Measurements from ENCODE around the gene ZNF688. TPM values are rescaled to one million over a fixed set of nuclear protein-coding genes. Genes with fewer than 3 reads are reported as not detected.
A peak's percentile ranks its signal among the peaks of the same experiment; 100 is the strongest.

ZNF688 gene
- total and polyA plus RNA-seq, 8 donors = 7.6 to 26.4 (median 10.4) TPM

DNA sequence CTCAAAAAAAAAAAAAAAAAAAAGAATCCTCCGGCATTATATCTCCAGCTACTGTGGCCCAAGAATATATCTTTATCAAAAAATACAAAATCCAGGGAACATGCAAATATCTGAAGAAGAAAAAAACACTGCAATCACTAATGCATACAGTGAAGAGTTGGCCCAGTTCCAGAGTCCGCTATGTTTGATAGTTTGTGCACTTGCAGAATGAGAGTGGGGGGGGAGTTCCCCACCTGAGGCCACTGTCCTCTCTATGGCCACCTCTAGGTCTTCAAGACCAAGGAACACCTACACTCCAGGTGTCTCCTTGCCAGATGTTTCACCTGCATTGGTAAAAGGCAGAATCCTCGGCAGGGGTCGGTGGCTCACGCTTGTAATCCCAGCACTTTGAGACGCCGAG, 9.9 kb upstream of the ZNF688 start:
- 77 to 84% methylated on average over 7 of the region's 7 CpGs for WGBS, 2 donors
- DNase-seq = no peak

DNA sequence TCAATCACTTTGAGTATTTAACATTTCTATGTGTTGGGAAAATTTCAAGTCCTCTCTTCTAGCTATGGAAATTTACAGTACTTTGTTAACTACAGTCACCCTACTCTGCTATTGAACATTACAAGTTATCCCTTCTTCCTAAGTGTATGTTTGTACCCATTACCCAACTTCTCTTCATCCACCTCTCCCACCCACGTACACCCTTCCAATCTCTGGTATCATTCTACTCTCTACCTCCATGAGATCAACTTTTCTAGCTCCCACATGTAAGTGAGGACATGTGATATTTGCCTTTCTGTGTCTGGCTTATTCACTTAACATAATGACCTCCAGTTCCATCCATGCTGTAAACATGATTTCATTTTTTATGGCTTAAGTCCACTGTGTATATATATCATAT, 3.2 kb upstream of the ZNF688 start:
- ATAC-seq = no peak
- TF ChIP-seq, protein P1, sequence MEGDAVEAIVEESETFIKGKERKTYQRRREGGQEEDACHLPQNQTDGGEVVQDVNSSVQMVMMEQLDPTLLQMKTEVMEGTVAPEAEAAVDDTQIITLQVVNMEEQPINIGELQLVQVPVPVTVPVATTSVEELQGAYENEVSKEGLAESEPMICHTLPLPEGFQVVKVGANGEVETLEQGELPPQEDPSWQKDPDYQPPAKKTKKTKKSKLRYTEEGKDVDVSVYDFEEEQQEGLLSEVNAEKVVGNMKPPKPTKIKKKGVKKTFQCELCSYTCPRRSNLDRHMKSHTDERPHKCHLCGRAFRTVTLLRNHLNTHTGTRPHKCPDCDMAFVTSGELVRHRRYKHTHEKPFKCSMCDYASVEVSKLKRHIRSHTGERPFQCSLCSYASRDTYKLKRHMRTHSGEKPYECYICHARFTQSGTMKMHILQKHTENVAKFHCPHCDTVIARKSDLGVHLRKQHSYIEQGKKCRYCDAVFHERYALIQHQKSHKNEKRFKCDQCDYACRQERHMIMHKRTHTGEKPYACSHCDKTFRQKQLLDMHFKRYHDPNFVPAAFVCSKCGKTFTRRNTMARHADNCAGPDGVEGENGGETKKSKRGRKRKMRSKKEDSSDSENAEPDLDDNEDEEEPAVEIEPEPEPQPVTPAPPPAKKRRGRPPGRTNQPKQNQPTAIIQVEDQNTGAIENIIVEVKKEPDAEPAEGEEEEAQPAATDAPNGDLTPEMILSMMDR (IDR thresholded peaks at IDR 0.05) = no peak
- FAIRE-seq = no peak
- WGBS, 2 donors = 38 to 49% methylated on average over 1 of the region's 1 CpG
- no peak overlapping the region for H3K27ac ChIP-seq
- no peaks in the 10 kb centered on the region for H3K9me3 ChIP-seq
- intact Hi-C loops (cut with DNase I) = no loop called here
- no peaks in the 10 kb centered on the region for H3K36me3 ChIP-seq
- H3K4me1 ChIP-seq = peaks cover 0 to 12% (median 11%) of the 10 kb centered on the region in 3 donors
- no peak for DNase-seq
- H3K27me3 ChIP-seq = no peaks in the 10 kb centered on the region
- H3K4me3 ChIP-seq = no peak overlapping the region

More for the DNA sequence above, 9.9 kb upstream of the ZNF688 start:
- no peak for FAIRE-seq
- intact Hi-C loops (cut with DNase I) = no loop called here
- TF ChIP-seq, protein P1 (IDR thresholded peaks at IDR 0.05) = no peak
- peaks cover 0 to 8% (median 0%) of the 10 kb centered on the region in 3 donors for H3K36me3 ChIP-seq
- no peaks in the 10 kb centered on the region for H3K9me3 ChIP-seq
- H3K27ac ChIP-seq = no peak overlapping the region
- no peaks in the 10 kb centered on the region for H3K27me3 ChIP-seq
- no peak for ATAC-seq
- H3K4me3 ChIP-seq = no peak overlapping the region
- peaks cover 0 to 4% (median 0%) of the 10 kb centered on the region in 3 donors for H3K4me1 ChIP-seq

DNA sequence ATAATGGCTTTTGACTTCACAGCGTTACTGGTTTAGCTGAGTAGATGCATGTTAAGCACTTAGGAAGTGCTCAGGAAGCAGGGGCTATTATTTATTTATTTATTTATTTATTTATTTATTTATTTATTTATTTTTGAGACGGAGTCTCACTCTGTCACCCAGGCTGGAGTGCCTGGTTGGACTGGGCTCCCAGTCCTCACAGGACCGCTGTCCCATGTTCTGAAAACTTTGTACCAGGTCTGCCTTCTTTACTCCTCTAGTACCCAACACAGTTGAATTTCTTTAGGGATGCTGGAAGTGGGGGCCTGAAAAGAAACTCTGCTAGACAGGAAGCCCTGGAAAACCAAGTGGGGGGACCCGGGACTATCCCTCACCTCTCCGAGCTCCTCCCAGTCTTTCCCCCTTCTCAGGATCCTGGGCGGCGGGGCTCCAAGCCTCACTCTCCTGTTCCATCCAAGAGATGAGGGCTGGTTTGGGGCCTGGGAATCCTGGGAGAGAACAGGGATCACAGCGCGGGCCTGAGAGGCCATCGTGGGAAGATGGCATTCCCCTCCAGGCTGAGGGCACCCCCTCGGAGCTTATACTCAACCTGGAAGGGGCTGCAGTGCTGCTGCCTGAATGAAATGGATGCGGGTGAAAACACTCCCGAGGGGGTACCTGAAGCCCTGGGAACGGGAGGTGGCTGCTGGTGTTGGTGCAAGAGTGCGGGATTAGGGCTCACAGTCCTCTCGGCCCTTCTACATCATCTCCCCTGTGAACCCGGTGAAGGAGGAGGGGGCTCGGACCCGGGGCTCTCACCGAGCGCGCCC, 674 bp downstream of the ZNF688 start:
- H3K36me3 ChIP-seq = no peaks in the 10 kb centered on the region
- DNase-seq = peak in 4 of 6 donors; percentile 43 to 69 (median 56)
- peak overlapping the region; percentile 85 to 98 (median 96) for H3K27ac ChIP-seq
- peak overlapping the region; percentile 53 to 86 (median 80) for H3K4me3 ChIP-seq
- TF ChIP-seq, protein P1 (IDR thresholded peaks at IDR 0.05) = no peak
- no peak for FAIRE-seq
- ATAC-seq = peak; percentile 7 to 17 (median 15)
- H3K27me3 ChIP-seq = no peaks in the 10 kb centered on the region
- WGBS, 2 donors = 8 to 12% methylated on average over 22 of the region's 22 CpGs
- H3K4me1 ChIP-seq = peaks cover 0 to 12% (median 11%) of the 10 kb centered on the region in 3 donors
- no peaks in the 10 kb centered on the region for H3K9me3 ChIP-seq
- intact Hi-C loops (cut with DNase I) = no loop called here

DNA sequence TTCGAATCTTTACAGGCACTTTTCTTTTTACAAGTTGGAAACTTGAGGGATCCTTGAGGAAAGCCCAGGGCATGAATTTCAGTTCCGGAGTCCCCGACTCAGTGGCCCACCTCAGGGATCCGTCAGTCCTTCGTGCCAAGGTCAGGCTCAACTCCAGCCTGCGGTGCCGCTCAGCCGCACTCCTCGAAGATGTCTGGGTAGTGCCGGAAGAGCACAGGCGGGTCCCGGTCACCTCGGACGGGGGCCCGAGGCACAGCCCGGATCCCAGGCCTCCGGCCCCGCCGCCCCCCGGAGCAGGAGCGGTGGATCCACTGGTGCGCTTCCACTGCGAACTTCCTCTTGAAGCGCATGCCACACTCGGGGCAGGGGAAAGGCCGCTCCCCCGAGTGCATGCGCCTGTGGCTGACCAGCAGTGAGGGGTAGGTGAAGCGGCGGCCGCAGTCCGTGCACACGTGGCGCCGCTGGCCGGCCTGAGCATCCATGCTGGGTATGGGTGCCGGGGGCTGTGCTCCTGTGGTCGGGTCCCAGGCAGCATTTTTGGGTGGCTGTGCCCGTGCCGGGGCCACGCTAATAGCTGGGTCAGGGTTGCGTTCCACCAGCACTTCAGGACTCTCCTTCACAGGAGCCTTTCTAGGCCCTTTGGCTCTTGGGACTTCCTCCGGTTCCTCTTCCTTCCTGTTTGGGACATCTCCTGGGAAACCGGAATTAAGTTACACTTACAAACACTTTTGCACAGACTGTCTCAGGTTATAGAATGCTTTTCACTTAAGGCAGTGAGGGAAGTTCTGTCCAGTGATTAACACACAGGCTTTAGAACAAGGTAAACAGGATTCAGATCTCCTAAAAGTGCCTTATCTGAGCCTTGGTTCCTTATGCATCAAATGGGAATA, 1.5 kb downstream of the ZNF688 start:
- FAIRE-seq (no peak), ATAC-seq (no peak), DNase-seq (peak in 2 of 6 donors; percentile 38 to 67)
- H3K27ac ChIP-seq = peak overlapping the region in 3 of 4 donors; percentile 95 to 98 (median 98)
- intact Hi-C loops (cut with DNase I) = no loop called here
- no peaks in the 10 kb centered on the region for H3K9me3 ChIP-seq
- 88 to 90% methylated on average over 44 of the region's 44 CpGs for WGBS, 2 donors
- TF ChIP-seq, protein P1 (IDR thresholded peaks at IDR 0.05) = no peak
- H3K36me3 ChIP-seq = no peaks in the 10 kb centered on the region
- no peak overlapping the region for H3K4me3 ChIP-seq
- H3K4me1 ChIP-seq = peaks cover 0 to 12% (median 11%) of the 10 kb centered on the region in 3 donors
- no peaks in the 10 kb centered on the region for H3K27me3 ChIP-seq
